Measurements from ENCODE around the gene WNT4. TPM values are rescaled to one million over a fixed set of nuclear protein-coding genes. Genes with fewer than 3 reads are reported as not detected.

Gene WNT4
- under 1 TPM in 1 of 4 donors, not detected in 3; under 0.01 TPM for total RNA-seq

DNA sequence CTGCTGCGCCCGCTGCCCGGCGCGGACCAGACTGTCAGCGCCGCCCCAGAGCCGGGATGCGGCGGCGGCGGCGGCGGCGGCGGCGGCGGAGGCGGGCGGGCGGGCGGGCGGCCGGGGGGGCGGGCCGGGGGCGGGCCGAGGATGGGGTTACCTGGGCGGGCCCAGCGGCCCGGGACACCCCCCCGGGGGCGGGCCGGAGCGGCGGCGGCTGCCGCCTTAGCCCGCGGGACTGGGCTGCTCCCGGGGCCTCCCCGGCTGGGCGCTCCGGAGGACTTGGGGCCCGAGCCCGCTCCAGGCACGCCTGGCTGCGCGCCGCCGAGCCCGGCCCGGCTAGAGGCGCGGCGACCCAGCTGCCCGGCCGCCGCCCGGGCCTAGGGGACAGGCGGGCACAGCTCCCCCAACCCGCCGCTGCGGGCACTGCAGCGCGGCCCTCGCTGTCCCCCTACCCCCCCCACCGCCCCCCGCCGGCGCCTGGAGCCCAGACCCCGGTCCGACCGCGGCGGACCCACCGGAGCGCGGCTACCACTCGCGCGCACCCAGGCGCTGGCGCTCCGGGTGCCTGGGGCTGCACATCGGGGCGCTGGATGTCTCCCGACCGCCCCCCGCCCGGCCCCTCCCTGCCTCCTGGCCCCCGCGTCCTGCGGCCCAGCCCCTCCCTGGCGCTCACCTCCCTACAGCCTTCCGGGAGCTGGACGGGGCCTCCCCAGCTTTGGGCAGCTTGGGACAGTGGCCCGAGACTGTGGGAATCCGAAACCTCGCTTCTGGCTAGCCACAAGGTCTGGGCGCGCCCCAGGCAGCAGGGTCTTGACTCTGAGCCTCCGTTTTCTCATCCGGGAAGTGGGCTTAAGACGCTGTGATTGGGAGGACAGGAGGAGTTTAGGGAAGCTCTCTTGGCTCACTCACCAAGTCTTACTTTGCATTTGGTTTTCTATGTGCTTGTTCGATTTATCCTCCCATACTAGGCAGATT lies at the start of gene WNT4:
Gene WNT4 (minus strand): TSS at position 33 of the 969 bp plus-strand sequence. CDS start 175 bp downstream, outside the sequence.
- TF ChIP-seq, protein P1, sequence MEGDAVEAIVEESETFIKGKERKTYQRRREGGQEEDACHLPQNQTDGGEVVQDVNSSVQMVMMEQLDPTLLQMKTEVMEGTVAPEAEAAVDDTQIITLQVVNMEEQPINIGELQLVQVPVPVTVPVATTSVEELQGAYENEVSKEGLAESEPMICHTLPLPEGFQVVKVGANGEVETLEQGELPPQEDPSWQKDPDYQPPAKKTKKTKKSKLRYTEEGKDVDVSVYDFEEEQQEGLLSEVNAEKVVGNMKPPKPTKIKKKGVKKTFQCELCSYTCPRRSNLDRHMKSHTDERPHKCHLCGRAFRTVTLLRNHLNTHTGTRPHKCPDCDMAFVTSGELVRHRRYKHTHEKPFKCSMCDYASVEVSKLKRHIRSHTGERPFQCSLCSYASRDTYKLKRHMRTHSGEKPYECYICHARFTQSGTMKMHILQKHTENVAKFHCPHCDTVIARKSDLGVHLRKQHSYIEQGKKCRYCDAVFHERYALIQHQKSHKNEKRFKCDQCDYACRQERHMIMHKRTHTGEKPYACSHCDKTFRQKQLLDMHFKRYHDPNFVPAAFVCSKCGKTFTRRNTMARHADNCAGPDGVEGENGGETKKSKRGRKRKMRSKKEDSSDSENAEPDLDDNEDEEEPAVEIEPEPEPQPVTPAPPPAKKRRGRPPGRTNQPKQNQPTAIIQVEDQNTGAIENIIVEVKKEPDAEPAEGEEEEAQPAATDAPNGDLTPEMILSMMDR (IDR thresholded peaks at IDR 0.05; ENCODE audit: low read depth) = no peak

DNA sequence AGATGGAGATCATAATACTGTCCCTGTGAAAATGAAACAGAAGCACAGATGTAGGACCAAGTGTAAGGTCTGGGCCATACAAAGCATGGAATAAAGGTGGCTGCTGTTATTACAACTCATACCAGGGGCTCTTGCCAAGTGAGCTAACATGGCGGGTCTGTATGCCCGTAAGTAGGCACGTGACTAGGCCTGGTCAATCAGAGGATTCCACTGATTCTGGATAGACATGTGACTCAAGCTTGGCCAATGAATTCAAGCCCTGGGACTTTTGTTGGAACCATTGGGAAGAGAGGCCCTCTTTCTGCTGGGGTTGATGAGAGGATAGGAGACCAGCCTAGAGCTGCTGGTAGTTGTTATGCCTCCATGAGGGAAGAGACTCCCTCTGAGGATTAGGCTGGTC lies 47.8 kb upstream of the WNT4 start:
- TF ChIP-seq, protein P1 (IDR thresholded peaks at IDR 0.05; ENCODE audit: low read depth) = no peak

DNA sequence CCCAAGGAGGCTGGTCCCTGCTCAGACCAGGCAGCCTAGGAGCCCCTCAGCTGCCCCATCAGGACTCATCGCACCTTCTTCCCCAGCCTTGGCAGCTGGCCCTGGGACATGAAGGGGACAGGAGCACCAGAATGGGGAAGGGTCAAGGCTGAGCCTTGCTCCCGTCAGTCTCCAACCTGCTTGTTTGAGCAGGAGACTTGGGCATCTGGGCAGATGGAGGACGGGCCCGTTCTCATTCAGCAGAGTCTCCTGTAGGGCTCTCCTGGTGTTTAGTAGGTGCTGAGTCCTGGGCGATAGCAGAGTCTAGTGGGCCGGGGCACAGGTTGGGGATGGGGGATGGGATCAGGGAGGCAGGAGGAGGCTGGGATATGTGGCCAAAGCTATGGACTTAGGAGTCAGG lies 47.4 kb upstream of the WNT4 start:
- TF ChIP-seq, protein P1 (IDR thresholded peaks at IDR 0.05; ENCODE audit: low read depth) = no peak

DNA sequence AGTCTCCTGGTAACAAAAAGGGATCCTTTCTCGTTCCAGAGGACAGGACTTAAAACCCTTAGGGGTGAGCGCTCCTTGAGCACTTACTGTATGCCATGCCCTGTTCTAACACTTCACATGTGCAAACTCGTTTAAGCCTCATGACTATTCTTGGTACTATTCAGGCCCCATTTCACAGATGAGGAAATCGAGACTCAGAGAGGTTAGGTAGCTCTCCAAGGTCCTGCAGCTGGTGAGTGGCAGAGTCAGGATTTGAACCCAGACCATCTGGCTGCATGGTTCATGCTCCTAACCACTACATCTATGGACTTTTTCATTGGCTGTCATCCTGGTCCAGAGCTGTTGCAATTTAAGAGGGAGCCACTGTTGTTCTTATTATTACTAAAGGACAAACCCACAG lies 46.7 kb upstream of the WNT4 start:
- TF ChIP-seq, protein P1 (IDR thresholded peaks at IDR 0.05; ENCODE audit: low read depth) = no peak

DNA sequence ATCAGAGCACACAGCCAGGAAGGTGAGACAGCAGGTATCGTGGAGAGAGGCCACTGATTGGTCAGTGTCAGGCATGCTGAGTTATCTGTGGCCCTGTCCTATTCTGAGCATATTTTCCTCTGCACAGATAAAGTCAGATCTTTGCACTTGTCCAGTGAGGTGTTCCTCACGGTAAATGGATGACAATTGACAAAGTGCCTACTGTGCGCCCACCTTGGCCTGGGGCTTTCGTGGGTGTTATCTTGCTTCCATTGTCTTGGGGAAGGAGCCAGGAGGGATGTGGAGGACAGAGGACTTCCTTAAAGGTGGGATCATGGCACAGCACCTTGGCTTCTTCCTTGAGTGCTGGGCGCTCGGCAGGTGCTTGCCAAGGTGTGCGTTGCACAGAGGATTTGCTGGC lies 46.0 kb upstream of the WNT4 start:
- TF ChIP-seq, protein P1 (IDR thresholded peaks at IDR 0.05; ENCODE audit: low read depth) = no peak

DNA sequence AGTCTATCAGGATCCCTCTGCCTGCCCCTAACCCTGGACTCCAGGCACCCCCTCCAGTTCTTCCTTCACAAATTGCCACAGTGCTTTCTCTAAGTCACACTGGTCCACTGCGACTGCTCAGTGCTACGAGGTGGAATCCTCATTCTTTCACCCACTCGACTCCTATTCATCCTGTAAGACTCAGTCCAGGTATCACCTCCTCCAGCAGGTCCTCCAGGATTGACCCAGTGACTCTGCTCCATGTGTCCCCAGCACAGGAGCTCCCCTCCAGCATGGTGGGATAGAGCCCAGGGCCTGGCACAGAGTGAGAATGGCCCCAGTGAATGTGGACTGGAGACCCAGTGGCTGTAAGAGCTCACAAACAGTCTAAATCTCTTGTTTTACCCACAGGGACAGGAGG lies 45.5 kb upstream of the WNT4 start:
- TF ChIP-seq, protein P1 (IDR thresholded peaks at IDR 0.05; ENCODE audit: low read depth) = no peak

DNA sequence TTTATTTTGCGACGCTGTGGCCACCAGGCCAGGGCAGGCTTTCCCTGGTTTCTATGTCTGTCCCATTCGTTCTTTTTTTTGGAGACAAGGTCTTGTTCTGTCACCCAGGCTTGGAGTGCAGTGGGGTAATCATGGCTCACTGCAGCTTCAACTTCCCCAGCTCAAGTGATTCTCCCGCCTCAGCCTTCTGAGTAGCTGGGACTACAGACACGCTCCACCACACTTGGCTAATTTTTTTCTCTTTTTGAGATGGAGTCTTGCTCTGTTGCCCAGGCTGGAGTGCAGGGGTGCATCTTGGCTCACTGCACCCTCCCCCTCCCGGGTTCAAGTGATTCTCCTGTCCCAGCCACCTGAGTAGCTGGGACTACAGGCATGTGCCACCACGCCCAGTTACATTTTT lies 43.4 kb upstream of the WNT4 start:
- TF ChIP-seq, protein P1 (IDR thresholded peaks at IDR 0.05; ENCODE audit: low read depth) = no peak
